Body of pancreas (tissue), 4 donors: Measurements from ENCODE around the gene PLXNA1. TPM values are rescaled to one million over a fixed set of nuclear protein-coding genes. Genes with fewer than 3 reads are reported as not detected.

ENCODE experiments used
- ATAC-seq: fragments of 150-250 bp; one replicate; pipeline ENCODE4 v1.9.1; 2016
- DNase-seq, 4 donors: peaks; one replicate each; pipeline ENCODE4 v3.0.0-alpha.2; 2019
- H3K27ac ChIP-seq, 4 donors: fragments of 200-600 bp; sonication (generic); 1 replicate in 3 of 4; 2 replicates in 1 of 4; pipeline versions ENCODE4 v1.5.1 to v1.6.1; 2016 to 2019; ENCODE audit warnings: mild to moderate bottlenecking in 1 of 4, mixed read lengths in 1 of 4, moderate library complexity in 1 of 4
- H3K27me3 ChIP-seq, 2 donors: fragments of 200-600 bp; sonication (generic); one replicate each; pipeline ENCODE4 v1.6.0; 2016; ENCODE audit warnings: mild to moderate bottlenecking in 1 of 2
- H3K36me3 ChIP-seq, 2 donors: fragments of 200-600 bp; sonication (generic); replicated peaks in 1 of 2; 2 replicates each; pipeline ENCODE4 v1.5.1; 2016; ENCODE audit warnings: low read depth in 2 of 2; ENCODE audit not compliant: insufficient read depth in 1 of 2
- H3K4me1 ChIP-seq: fragments of 200-600 bp; sonication (generic); one replicate; pipeline ENCODE4 v1.6.0; 2016
- H3K4me3 ChIP-seq, 2 donors: fragments of 200-600 bp; sonication (generic); 1 replicate in 1 of 2; 2 replicates in 1 of 2; pipeline ENCODE4 v1.5.1; 2016 to 2019
- H3K9me3 ChIP-seq, 3 donors: fragments of 200-600 bp; sonication (generic); 1 replicate in 2 of 3; 2 replicates in 1 of 3; pipeline ENCODE4 v1.5.1; 2016
- CTCF ChIP-seq, 7 experiments: fragments of 450-650 bp in 4 of 7; fragments of 200-600 bp in 3 of 7; sonication (generic) in 3 of 7; IDR thresholded peaks; one replicate each; pipeline ENCODE4 v1.5.1; 2016 to 2019; ENCODE audit warnings: antibody characterized with exemption in 7 of 7
- POLR2A ChIP-seq, 3 donors: fragments of 450-650 bp; IDR thresholded peaks; one replicate each; pipeline ENCODE4 v1.6.1; 2016; ENCODE audit warnings: antibody characterized with exemption in 3 of 3, mild to moderate bottlenecking in 2 of 3
- WGBS, 2 donors: methylation state at CpG; one replicate each; pipeline ENCODE4 v1.1.5; 2017; 5-methylcytosine and 5-hydroxymethylcytosine counted together
- intact Hi-C: fragments of 100-400 bp; cut with DNase I; formaldehyde crosslinking; loops from one replicate; pipeline ENCODE4 v1.15.1; 2023
- total RNA-seq, 2 donors: library from RNA; depleted of rRNA; stranded (reverse); fragments of >200 nt; gene quantifications; one replicate each; pipeline ENCODE4 v1.1.0, GENCODE V29; 2016

PLXNA1 gene
- total RNA-seq, 2 donors from 2014 or later, result 13.2 to 25.1 TPM

GRCh38 chr3:126936853-126937425 is 46.0 kb upstream of the PLXNA1 start:
- Histone ChIP-seq H3K4me1 (peaks cover 7% of the 10 kb centered on the region), H3K27ac (no peak overlapping the region), H3K36me3 (no peaks in the 10 kb centered on the region), H3K4me3 (no peak overlapping the region), H3K27me3 (no peaks in the 10 kb centered on the region), H3K9me3 (no peaks in the 10 kb centered on the region)
- ATAC-seq, result no peak
- DNase-seq, result no peak
- TF ChIP-seq POLR2A (IDR thresholded peaks at IDR 0.05), result no peak
- TF ChIP-seq CTCF (IDR thresholded peaks at IDR 0.05), result no peak
- intact Hi-C loops, result no loop called here
- 86% methylated on average over 6 of the region's 6 CpGs for WGBS, 2 donors

GRCh38 chr3:126937533-126937932 is 45.4 kb upstream of the PLXNA1 start:
- Histone ChIP-seq H3K36me3 (no peaks in the 10 kb centered on the region), H3K4me3 (no peak overlapping the region), H3K9me3 (no peaks in the 10 kb centered on the region), H3K27me3 (no peaks in the 10 kb centered on the region), H3K4me1 (peaks cover 3% of the 10 kb centered on the region), H3K27ac (no peak overlapping the region)
- no peak for DNase-seq
- intact Hi-C loops, result no loop called here
- TF ChIP-seq CTCF (IDR thresholded peaks at IDR 0.05), result no peak
- no peak for TF ChIP-seq POLR2A (IDR thresholded peaks at IDR 0.05)
- ATAC-seq, result no peak
- 95% methylated on average over 2 of the region's 2 CpGs for WGBS, 2 donors

GRCh38 chr3:126937973-126938372 is 44.9 kb upstream of the PLXNA1 start:
- TF ChIP-seq POLR2A (IDR thresholded peaks at IDR 0.05) (no peak), CTCF (IDR thresholded peaks at IDR 0.05) (no peak)
- ATAC-seq (no peak), DNase-seq (no peak)
- no peaks in the 10 kb centered on the region for H3K36me3 ChIP-seq
- no peak overlapping the region for H3K27ac ChIP-seq
- no peaks in the 10 kb centered on the region for H3K4me1 ChIP-seq
- no peaks in the 10 kb centered on the region for H3K9me3 ChIP-seq
- H3K27me3 ChIP-seq, result no peaks in the 10 kb centered on the region
- intact Hi-C loops, result no loop called here
- 80% methylated on average over 7 of the region's 7 CpGs for WGBS, 2 donors
- H3K4me3 ChIP-seq, result no peak overlapping the region

- 81 to 84% methylated on average over 8 of the region's 8 CpGs for WGBS, 2 donors
- DNase-seq, result no peak
- no peak for TF ChIP-seq POLR2A (IDR thresholded peaks at IDR 0.05)
- no peak for TF ChIP-seq CTCF (IDR thresholded peaks at IDR 0.05)
- ATAC-seq, result no peak
- Histone ChIP-seq H3K9me3 (no peaks in the 10 kb centered on the region), H3K27ac (no peak overlapping the region), H3K4me1 (no peaks in the 10 kb centered on the region), H3K27me3 (no peaks in the 10 kb centered on the region), H3K36me3 (no peaks in the 10 kb centered on the region), H3K4me3 (no peak overlapping the region)
- intact Hi-C loops, result no loop called here
Measured at GRCh38 chr3:126938520-126939337, 44.2 kb upstream of the PLXNA1 start.

- no peaks in the 10 kb centered on the region for H3K4me1 ChIP-seq
- DNase-seq, result no peak
- no peaks in the 10 kb centered on the region for H3K9me3 ChIP-seq
- no peaks in the 10 kb centered on the region for H3K36me3 ChIP-seq
- H3K27me3 ChIP-seq, result no peaks in the 10 kb centered on the region
- no peak for TF ChIP-seq CTCF (IDR thresholded peaks at IDR 0.05)
- TF ChIP-seq POLR2A (IDR thresholded peaks at IDR 0.05), result no peak
- H3K4me3 ChIP-seq, result no peak overlapping the region
- no peak for ATAC-seq
- H3K27ac ChIP-seq, result no peak overlapping the region
- intact Hi-C loops, result no loop called here
- WGBS, 2 donors, result 58 to 60% methylated on average over 4 of the region's 4 CpGs
Measured at GRCh38 chr3:126939338-126939718, 43.6 kb upstream of the PLXNA1 start.
